Progenitor cell of endocrine pancreas (in vitro differentiated cells): ENCODE results near the gene ACCSL. TPM values are rescaled to one million over a fixed set of nuclear protein-coding genes. Genes with fewer than 3 reads are reported as not detected.

Source experiments
- DNase-seq: peaks from one replicate; pipeline ENCODE4 v3.0.0; 2021; ENCODE audit warnings: low spot score; ENCODE audit not compliant: unreplicated experiment
- H3K27ac Mint-ChIP-seq: 2 replicates; pipeline ENCODE4 v1.8.0; 2021; ENCODE audit warnings: mild to moderate bottlenecking, moderate library complexity, mixed read lengths
- H3K27me3 Mint-ChIP-seq: 2 replicates; pipeline ENCODE4 v1.8.0; 2021; ENCODE audit warnings: mixed read lengths
- H3K36me3 Mint-ChIP-seq: 2 replicates; pipeline ENCODE4 v1.8.0; 2022; ENCODE audit warnings: mixed read lengths; ENCODE audit not compliant: insufficient read depth
- H3K4me1 Mint-ChIP-seq: 2 replicates; pipeline ENCODE4 v1.8.0; 2021; ENCODE audit warnings: low read depth, mixed read lengths
- H3K4me3 Mint-ChIP-seq: 2 replicates; pipeline ENCODE4 v1.8.0; 2021; ENCODE audit warnings: low read depth, mild to moderate bottlenecking, moderate library complexity, mixed read lengths
- H3K9me3 Mint-ChIP-seq: 2 replicates; pipeline ENCODE4 v1.8.0; 2021; ENCODE audit warnings: low read depth, mixed read lengths
- total RNA-seq: library from RNA; stranded (reverse); gene quantifications from 2 replicates; pipeline ENCODE4 v1.2.1, GENCODE V29; 2021
- TF ChIP-seq, protein P1 (sequence below): fragments of 200-600 bp; sonication (generic); IDR thresholded peaks from one replicate; pipeline ENCODE4 v1.5.0; 2021; ENCODE audit warnings: antibody characterized with exemption, mild to moderate bottlenecking; ENCODE audit not compliant: unreplicated experiment

ACCSL gene
- total RNA-seq, 1 donor from 2014 or later = not detected

- Mint-ChIP-seq H3K27ac (no peak overlapping the region), H3K36me3 (no peaks in the 10 kb centered on the region), H3K4me3 (no peak overlapping the region), H3K27me3 (peaks cover 8% of the 10 kb centered on the region), H3K4me1 (no peaks in the 10 kb centered on the region), H3K9me3 (peaks cover 8% of the 10 kb centered on the region)
- no peak for DNase-seq
- TF ChIP-seq, protein P1, sequence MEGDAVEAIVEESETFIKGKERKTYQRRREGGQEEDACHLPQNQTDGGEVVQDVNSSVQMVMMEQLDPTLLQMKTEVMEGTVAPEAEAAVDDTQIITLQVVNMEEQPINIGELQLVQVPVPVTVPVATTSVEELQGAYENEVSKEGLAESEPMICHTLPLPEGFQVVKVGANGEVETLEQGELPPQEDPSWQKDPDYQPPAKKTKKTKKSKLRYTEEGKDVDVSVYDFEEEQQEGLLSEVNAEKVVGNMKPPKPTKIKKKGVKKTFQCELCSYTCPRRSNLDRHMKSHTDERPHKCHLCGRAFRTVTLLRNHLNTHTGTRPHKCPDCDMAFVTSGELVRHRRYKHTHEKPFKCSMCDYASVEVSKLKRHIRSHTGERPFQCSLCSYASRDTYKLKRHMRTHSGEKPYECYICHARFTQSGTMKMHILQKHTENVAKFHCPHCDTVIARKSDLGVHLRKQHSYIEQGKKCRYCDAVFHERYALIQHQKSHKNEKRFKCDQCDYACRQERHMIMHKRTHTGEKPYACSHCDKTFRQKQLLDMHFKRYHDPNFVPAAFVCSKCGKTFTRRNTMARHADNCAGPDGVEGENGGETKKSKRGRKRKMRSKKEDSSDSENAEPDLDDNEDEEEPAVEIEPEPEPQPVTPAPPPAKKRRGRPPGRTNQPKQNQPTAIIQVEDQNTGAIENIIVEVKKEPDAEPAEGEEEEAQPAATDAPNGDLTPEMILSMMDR = no peak
These were observed 18.3 kb upstream of the ACCSL start for GRCh38 chr11:44029507-44029845.

- Mint-ChIP-seq H3K27me3 (peaks cover 8% of the 10 kb centered on the region), H3K36me3 (no peaks in the 10 kb centered on the region), H3K4me3 (no peak overlapping the region), H3K27ac (no peak overlapping the region), H3K9me3 (peaks cover 8% of the 10 kb centered on the region), H3K4me1 (no peaks in the 10 kb centered on the region)
- TF ChIP-seq, protein P1 = no peak
- DNase-seq = no peak
These were observed 17.5 kb upstream of the ACCSL start for GRCh38 chr11:44029977-44030911.

GRCh38 chr11:44030996-44031395 is 16.8 kb upstream of the ACCSL start:
- no peak overlapping the region for H3K27ac Mint-ChIP-seq

DNA sequence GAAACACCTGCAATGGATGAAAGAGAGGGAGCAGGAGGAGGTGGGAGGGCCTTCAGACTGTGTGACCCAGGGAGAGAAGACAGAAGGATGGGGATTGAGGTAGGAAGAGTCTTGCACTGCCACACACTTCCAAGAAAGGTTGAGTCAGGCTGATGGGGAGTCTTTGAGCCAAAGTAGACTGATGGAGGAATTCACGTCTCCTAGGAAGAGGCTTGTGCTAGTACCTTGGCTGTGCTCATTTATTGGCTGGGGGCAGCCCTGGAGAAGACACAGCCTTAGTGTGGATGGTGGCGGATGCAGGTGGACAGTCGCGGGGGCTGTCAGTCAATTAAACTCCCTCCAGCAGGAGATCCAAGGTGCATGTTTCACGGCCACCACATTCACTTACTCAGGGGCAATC is 16.2 kb upstream of the ACCSL start:
- TF ChIP-seq, protein P1 = no peak
- peaks cover 8% of the 10 kb centered on the region for H3K27me3 Mint-ChIP-seq
- no peak overlapping the region for H3K4me3 Mint-ChIP-seq
- no peak for DNase-seq
- H3K36me3 Mint-ChIP-seq = no peaks in the 10 kb centered on the region
- H3K9me3 Mint-ChIP-seq = no peaks in the 10 kb centered on the region
- no peak overlapping the region for H3K27ac Mint-ChIP-seq
- no peaks in the 10 kb centered on the region for H3K4me1 Mint-ChIP-seq

More at GRCh38 chr11:44030996-44031395, 16.8 kb upstream of the ACCSL start:
- H3K27me3 Mint-ChIP-seq = peaks cover 8% of the 10 kb centered on the region
- H3K4me3 Mint-ChIP-seq = no peak overlapping the region
- no peak for DNase-seq
- H3K36me3 Mint-ChIP-seq = no peaks in the 10 kb centered on the region
- no peaks in the 10 kb centered on the region for H3K4me1 Mint-ChIP-seq
- peaks cover 4% of the 10 kb centered on the region for H3K9me3 Mint-ChIP-seq
- TF ChIP-seq, protein P1 = no peak

GRCh38 chr11:44032299-44033085 is 15.3 kb upstream of the ACCSL start:
- Mint-ChIP-seq H3K9me3 (no peaks in the 10 kb centered on the region), H3K27ac (no peak overlapping the region), H3K36me3 (no peaks in the 10 kb centered on the region), H3K27me3 (peaks cover 8% of the 10 kb centered on the region), H3K4me1 (no peaks in the 10 kb centered on the region), H3K4me3 (no peak overlapping the region)
- TF ChIP-seq, protein P1 = no peak
- DNase-seq = no peak
